ENCODE results near the gene MAPKBP1. TPM values are rescaled to one million over a fixed set of nuclear protein-coding genes. Genes with fewer than 3 reads are reported as not detected.

Gene MAPKBP1
- total RNA-seq, 4 donors from 2014 or later = 18.2 to 54.6 (median 42.9) TPM

DNA sequence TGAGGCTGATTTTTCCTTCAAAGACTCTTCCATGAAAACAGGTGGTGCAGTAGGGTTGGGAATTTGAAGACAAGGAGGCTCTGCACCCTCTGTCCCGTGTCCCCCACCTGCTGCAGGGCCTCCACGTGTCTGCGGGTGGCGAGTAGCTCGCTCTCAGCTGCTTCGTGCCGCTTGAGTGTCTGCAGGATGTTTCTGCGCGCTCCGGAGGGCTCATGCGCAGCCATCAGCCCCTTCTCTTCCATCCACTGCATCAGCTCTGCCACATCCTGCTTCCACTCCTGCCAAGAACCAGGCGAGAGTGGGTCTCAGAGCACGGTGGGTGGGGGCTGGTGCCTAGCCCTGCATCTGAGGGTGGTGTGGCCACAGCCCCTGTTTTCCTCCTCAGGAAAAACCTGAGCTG, 101.7 kb downstream of the MAPKBP1 start:
- intact Hi-C loops (cut with DNase I) = no loop called here
- DNase-seq (ENCODE audit: extremely low spot score) = no peak
- H3K27ac ChIP-seq (replicated peaks in 1 of 4) = no peak overlapping the region
- TF ChIP-seq, protein P1, sequence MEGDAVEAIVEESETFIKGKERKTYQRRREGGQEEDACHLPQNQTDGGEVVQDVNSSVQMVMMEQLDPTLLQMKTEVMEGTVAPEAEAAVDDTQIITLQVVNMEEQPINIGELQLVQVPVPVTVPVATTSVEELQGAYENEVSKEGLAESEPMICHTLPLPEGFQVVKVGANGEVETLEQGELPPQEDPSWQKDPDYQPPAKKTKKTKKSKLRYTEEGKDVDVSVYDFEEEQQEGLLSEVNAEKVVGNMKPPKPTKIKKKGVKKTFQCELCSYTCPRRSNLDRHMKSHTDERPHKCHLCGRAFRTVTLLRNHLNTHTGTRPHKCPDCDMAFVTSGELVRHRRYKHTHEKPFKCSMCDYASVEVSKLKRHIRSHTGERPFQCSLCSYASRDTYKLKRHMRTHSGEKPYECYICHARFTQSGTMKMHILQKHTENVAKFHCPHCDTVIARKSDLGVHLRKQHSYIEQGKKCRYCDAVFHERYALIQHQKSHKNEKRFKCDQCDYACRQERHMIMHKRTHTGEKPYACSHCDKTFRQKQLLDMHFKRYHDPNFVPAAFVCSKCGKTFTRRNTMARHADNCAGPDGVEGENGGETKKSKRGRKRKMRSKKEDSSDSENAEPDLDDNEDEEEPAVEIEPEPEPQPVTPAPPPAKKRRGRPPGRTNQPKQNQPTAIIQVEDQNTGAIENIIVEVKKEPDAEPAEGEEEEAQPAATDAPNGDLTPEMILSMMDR (IDR thresholded peaks at IDR 0.05) = no peak
- no peak overlapping the region for H3K4me3 ChIP-seq
- H3K27me3 ChIP-seq = peaks cover 0 to 9% (median 0%) of the 10 kb centered on the region in 4 donors
- H3K36me3 ChIP-seq = peaks cover 0 to 3% (median 0%) of the 10 kb centered on the region in 4 donors
- no peaks in the 10 kb centered on the region for H3K9me3 ChIP-seq
- no peaks in the 10 kb centered on the region for H3K4me1 ChIP-seq
- WGBS = 87% methylated on average over 3 of the region's 13 CpGs

DNA sequence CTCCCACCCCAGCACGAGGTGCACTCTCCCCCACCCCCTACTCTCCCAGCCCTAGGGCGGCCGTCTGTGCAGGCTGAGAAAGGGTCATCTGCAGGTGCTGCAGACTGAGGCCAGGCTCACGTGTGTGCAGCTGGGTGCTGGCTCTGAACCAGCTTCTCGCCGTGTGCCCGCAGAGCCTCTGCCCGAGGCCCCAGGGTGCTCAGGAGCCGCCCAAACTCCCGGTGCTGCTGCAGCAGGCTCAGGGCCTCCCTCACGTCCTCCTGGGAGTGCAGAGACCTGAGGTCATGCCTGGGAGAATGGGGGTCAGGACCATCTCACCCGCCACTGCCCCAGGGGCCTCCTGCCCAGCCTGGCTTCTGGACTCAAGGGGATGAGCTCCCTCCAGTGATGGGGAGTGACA, 102.4 kb downstream of the MAPKBP1 start:
- Histone ChIP-seq H3K4me1 (peaks cover 3 to 5% (median 4%) of the 10 kb centered on the region in 4 donors), H3K36me3 (peaks cover 0 to 3% (median 0%) of the 10 kb centered on the region in 4 donors), H3K4me3 (no peak overlapping the region), H3K27me3 (peaks cover 0 to 14% (median 0%) of the 10 kb centered on the region in 4 donors), H3K9me3 (no peaks in the 10 kb centered on the region), H3K27ac (replicated peaks in 1 of 4) (no peak overlapping the region)
- intact Hi-C loops (cut with DNase I) = no loop called here
- 100% methylated on average over 1 of the region's 12 CpGs for WGBS
- TF ChIP-seq EP300 (IDR thresholded peaks at IDR 0.05) (no peak), POLR2AphosphoS5 (IDR thresholded peaks at IDR 0.05) (no peak), POLR2A (IDR thresholded peaks at IDR 0.05; ENCODE audit: low read depth) (no peak)
- TF ChIP-seq, protein P1 (IDR thresholded peaks at IDR 0.05) = no peak
- DNase-seq (ENCODE audit: extremely low spot score) = no peak

Small RNA genes lying within 50 kb of the gene (small RNA-seq; reads per million reads assigned to genes)
- gene JMJD7-PLA2G4B (0 reads per million in 3 donors), gene MIR4310 (0 reads per million in 3 donors), gene RNA5SP393 (0 reads per million in 3 donors)

Other genes with a start within 250 kb of the MAPKBP1 start
- gene RPAP1, start 230.2 kb upstream of the MAPKBP1 start, total RNA-seq = 10 to 100 TPM; 11.2 to 46.6 (median 28.0) TPM
- 1 to 10 TPM; 4.6 to 8.7 (median 7.1) TPM for gene TYRO3, start 215.3 kb upstream of the MAPKBP1 start, total RNA-seq
- 10 to 100 TPM; 25.3 to 39.4 (median 31.5) TPM for gene MGA, start 114.1 kb upstream of the MAPKBP1 start, total RNA-seq
- gene JMJD7, start 53.6 kb downstream of the MAPKBP1 start, total RNA-seq = 1 to 10 TPM; 6.2 to 9.6 (median 7.5) TPM
- gene PLA2G4B, start 64.4 kb downstream of the MAPKBP1 start, total RNA-seq = 1 to 10 TPM in 3 of 4 donors, under 1 TPM in 1; 0.91 to 6.6 (median 2.5) TPM
- 1 to 10 TPM in 2 of 4 donors, under 1 TPM in 2; 0.17 to 1.2 (median 0.68) TPM for gene SPTBN5, start 119.6 kb downstream of the MAPKBP1 start, total RNA-seq
- 10 to 100 TPM in 3 of 4 donors, 1 to 10 TPM in 1; 10.0 to 24.7 (median 21.7) TPM for gene EHD4, start 198.1 kb downstream of the MAPKBP1 start, total RNA-seq
- not detected for gene PLA2G4E, start 246.6 kb downstream of the MAPKBP1 start, total RNA-seq

Data from esophagus muscularis mucosa (tissue), 4 donors.